Stomach (tissue), 9 donors: Measurements from ENCODE around the gene HSPBP1. TPM values are rescaled to one million over a fixed set of nuclear protein-coding genes. Genes with fewer than 3 reads are reported as not detected.

ENCODE experiments used
- DNase-seq, 2 donors: peaks; one replicate each; pipeline versions ENCODE4 v3.0.0 to v3.0.0-alpha.2; 2013 to 2019
- H3K27ac ChIP-seq, 5 donors: fragments of 200-600 bp in 4 of 5; sonication (generic) in 4 of 5; one replicate each; pipeline ENCODE4 v1.5.1; 2013 to 2019; ENCODE audit warnings: mild to moderate bottlenecking in 1 of 5, moderate library complexity in 1 of 5
- H3K27me3 ChIP-seq, 3 donors: fragments of 200-600 bp; sonication (generic); one replicate each; pipeline ENCODE4 v1.5.1; 2017 to 2019; ENCODE audit warnings: mixed run types in 1 of 3
- H3K36me3 ChIP-seq, 4 donors: fragments of 200-600 bp; sonication (generic); 1 replicate in 3 of 4; 2 replicates in 1 of 4; pipeline ENCODE4 v1.5.1; 2016 to 2019
- H3K4me1 ChIP-seq, 4 donors: fragments of 200-600 bp; sonication (generic); one replicate each; pipeline ENCODE4 v1.5.1; 2016 to 2019
- H3K4me3 ChIP-seq, 4 donors: fragments of 200-600 bp; sonication (generic) in 3 of 4; one replicate each; pipeline ENCODE4 v1.5.1; 2016 to 2019; ENCODE audit warnings: mild to moderate bottlenecking in 1 of 4
- H3K9me3 ChIP-seq, 4 donors: fragments of 200-600 bp; sonication (generic); one replicate each; pipeline ENCODE4 v1.5.1; 2016 to 2019
- EP300 ChIP-seq: sonication (generic); formaldehyde crosslinking; IDR thresholded peaks from one replicate; pipeline ENCODE4 v1.6.1; 2017; ENCODE audit warnings: antibody characterized with exemption
- POLR2A ChIP-seq, 4 donors: fragments of 450-650 bp; IDR thresholded peaks; one replicate each; pipeline ENCODE4 v1.6.1; 2016; ENCODE audit warnings: antibody characterized with exemption in 4 of 4, control low read depth in 2 of 4, mild to moderate bottlenecking in 1 of 4, moderate library complexity in 1 of 4
- POLR2AphosphoS5 ChIP-seq, 3 donors: sonication (generic); formaldehyde crosslinking; IDR thresholded peaks; one replicate each; pipeline ENCODE4 v1.6.1; 2016; ENCODE audit warnings: antibody characterized with exemption in 3 of 3
- WGBS, 5 donors: extraction: QIAGEN DNeasy Blood & Tissue Kit in 3 of 5; methylation state at CpG; one replicate each; pipeline versions ENCODE4 v1.1.5 to v1.1.7; 2013 to 2018; 5-methylcytosine and 5-hydroxymethylcytosine counted together
- intact Hi-C: fragments of 100-400 bp; cut with DNase I; formaldehyde crosslinking; loops from one replicate; pipeline ENCODE4 v1.15.1; 2023; ENCODE audit warnings: low total_unique reads
- polyA plus RNA-seq, 3 donors: library from polyadenylated mRNA; stranded (reverse); fragments of 200-250 nt; gene quantifications; one replicate each; pipeline ENCODE4 v1.2.3, GENCODE V29; 2013
- total RNA-seq, 5 donors: library from RNA; depleted of rRNA; stranded (reverse); fragments of >200 nt; gene quantifications; one replicate each; pipeline versions ENCODE4 v1.1.0 to v1.2.3, GENCODE V29; 2014 to 2016
- TF ChIP-seq, protein P1 (sequence below), 7 experiments: fragments of 450-650 bp in 4 of 7; fragments of 200-600 bp in 3 of 7; sonication (generic) in 3 of 7; IDR thresholded peaks; one replicate each; pipeline ENCODE4 v1.5.1; 2016 to 2019; ENCODE audit warnings: antibody characterized with exemption in 7 of 7, control low read depth in 2 of 7, mild to moderate bottlenecking in 1 of 7
- donor health status: healthy with polysubstance abuse.
- donor health status: Bipolar disorder and iron deficiency.
- donor health status: healthy.

HSPBP1 gene
- total and polyA plus RNA-seq, 8 donors: 5.3 to 69.2 (median 26.3) TPM

DNA sequence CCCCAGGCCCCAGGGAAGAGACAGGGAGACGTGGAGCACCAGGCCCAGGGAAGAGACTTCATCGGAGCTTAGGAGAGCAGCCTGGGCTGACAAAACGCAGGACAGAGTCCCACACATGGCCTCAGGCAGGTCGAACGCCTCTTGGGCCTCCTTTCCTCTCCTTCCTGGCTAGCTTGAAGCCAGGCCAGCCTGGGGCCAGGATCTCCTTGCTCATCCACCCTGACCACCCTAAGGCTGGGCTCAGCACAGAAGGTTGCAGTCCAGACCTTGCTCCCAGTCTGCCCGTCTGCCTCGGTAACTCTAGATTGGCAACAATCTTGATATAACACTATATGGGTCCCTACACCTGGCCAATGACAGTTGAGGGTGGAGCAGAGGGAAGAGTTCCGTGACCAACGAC, 31.2 kb downstream of the HSPBP1 start:
- peaks cover 32 to 54% (median 48%) of the 10 kb centered on the region in 4 donors for H3K36me3 ChIP-seq
- intact Hi-C loops: no loop called here
- no peaks in the 10 kb centered on the region for H3K9me3 ChIP-seq
- TF ChIP-seq, protein P1, sequence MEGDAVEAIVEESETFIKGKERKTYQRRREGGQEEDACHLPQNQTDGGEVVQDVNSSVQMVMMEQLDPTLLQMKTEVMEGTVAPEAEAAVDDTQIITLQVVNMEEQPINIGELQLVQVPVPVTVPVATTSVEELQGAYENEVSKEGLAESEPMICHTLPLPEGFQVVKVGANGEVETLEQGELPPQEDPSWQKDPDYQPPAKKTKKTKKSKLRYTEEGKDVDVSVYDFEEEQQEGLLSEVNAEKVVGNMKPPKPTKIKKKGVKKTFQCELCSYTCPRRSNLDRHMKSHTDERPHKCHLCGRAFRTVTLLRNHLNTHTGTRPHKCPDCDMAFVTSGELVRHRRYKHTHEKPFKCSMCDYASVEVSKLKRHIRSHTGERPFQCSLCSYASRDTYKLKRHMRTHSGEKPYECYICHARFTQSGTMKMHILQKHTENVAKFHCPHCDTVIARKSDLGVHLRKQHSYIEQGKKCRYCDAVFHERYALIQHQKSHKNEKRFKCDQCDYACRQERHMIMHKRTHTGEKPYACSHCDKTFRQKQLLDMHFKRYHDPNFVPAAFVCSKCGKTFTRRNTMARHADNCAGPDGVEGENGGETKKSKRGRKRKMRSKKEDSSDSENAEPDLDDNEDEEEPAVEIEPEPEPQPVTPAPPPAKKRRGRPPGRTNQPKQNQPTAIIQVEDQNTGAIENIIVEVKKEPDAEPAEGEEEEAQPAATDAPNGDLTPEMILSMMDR (IDR thresholded peaks at IDR 0.05): no peak
- no peak for TF ChIP-seq POLR2A (IDR thresholded peaks at IDR 0.05)
- no peak for TF ChIP-seq POLR2AphosphoS5 (IDR thresholded peaks at IDR 0.05)
- no peak for TF ChIP-seq EP300
- H3K4me1 ChIP-seq: peaks cover 35 to 68% (median 66%) of the 10 kb centered on the region in 4 donors
- peak overlapping the region in 1 of 5 donors; percentile 56 for H3K27ac ChIP-seq
- DNase-seq: no peak
- WGBS, 5 donors: 79 to 89% (median 84%) methylated on average over 9 of the region's 9 CpGs
- no peaks in the 10 kb centered on the region for H3K27me3 ChIP-seq
- H3K4me3 ChIP-seq: no peak overlapping the region

DNA sequence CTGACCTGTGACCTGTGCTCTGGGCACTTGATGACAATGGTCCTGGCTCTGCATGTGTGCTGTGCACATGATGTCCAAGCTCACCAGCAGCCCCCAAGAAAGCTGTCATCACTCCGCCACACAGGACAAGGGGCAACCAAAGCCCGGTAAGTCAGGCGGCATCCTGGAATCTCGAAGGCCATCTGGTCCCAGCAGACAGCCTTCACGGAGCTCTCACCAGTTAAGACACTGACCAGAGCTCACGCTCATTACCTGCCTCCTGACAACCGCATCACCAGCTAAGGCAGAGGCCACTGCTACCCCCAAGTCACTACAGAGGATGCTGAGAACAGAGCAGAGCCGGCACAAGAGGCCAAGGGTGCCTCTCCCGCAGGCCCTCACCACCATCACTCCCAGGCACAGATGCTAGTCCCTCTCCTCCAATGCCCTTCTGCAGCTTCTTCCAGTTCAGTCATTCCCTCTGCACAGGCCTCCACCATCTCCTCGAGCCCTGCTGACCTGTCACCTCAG, 31.7 kb downstream of the HSPBP1 start:
- WGBS, 5 donors: 78 to 86% (median 81%) methylated on average over 8 to 10 of the region's 10 CpGs
- H3K9me3 ChIP-seq: no peaks in the 10 kb centered on the region
- no peak for DNase-seq
- TF ChIP-seq, protein P1 (IDR thresholded peaks at IDR 0.05): no peak
- TF ChIP-seq POLR2AphosphoS5 (IDR thresholded peaks at IDR 0.05) (no peak), POLR2A (IDR thresholded peaks at IDR 0.05) (no peak), EP300 (no peak)
- no peaks in the 10 kb centered on the region for H3K27me3 ChIP-seq
- intact Hi-C loops: no loop called here
- peaks cover 30 to 63% (median 62%) of the 10 kb centered on the region in 4 donors for H3K4me1 ChIP-seq
- H3K36me3 ChIP-seq: peaks cover 36 to 59% (median 51%) of the 10 kb centered on the region in 4 donors
- H3K4me3 ChIP-seq: no peak overlapping the region
- H3K27ac ChIP-seq: peak overlapping the region in 1 of 5 donors; percentile 56

DNA sequence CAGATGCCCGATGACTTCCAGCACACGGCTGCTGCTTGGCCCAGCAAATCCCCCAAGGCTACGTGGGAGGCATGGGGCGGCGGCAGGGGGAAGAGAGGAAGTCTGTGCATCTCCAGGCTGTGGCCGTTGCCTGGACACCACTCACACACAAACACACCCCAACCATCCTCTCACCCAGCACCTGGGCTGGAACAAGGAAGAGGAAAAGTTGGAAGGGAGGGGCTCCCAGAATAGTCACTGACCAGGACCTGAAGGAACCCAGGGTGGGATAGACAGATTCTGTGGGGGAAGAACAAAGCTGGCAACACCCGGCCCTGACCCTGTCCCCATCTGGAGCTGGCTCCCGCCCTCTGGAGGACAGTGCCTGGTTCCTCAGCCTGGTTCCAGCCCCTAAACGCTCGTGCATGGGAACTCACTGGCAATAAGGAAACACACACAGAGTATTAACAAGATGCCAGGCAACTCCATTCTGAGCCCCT, 32.2 kb downstream of the HSPBP1 start:
- peak overlapping the region in 1 of 5 donors; percentile 56 for H3K27ac ChIP-seq
- intact Hi-C loops: no loop called here

DNA sequence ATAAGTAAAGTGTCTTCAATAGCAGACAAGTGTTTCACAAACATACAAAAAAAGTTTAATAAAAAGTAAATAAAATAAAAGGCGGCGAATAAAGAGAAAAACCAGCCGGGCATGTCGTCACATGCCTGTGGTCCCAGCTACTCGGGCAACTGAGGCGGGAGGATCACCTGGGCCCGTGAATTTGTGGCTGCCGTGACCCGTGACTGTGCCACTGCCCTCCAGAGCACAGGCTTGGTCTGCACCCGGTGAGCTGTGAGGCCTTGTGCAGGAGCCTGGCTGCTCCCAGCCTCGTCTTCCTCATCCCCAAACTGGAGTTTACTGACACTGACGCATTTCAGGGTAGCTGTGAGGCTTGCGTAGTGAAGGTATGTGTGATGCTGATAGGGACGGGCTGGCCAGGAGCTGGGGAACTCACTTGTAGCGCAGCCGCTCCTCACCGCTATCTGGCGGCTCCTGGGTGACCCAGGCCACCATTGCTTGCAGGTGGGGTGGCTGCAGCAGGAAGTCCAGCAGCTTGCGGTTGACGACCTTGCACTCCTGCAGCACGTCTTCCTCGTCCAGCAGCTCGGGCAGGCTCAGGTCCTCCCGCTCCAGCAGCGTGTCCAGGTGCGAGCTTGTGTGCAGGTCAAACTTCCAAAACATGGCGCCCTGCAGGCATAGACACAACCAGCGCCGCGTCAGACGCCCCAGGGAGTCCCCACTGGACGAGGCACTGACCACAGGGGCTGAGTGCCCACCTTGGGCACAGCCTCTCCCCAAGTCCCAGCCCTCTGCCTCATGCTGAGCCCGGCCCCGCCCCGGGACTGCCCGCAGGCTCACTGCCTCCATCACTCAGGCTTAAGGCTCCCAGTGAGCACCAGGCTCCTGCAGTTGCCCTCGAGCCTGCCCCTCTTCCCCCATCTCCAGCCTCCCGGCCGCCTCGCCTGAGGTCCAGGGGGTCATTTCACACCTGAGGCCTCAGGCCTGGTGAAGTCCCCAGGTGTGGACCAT, 33.2 kb downstream of the HSPBP1 start:
- intact Hi-C loops: no loop called here
- WGBS, 5 donors: 88 to 92% (median 89%) methylated on average over 36 to 40 of the region's 40 CpGs
- Histone ChIP-seq H3K36me3 (peaks cover 49 to 72% (median 63%) of the 10 kb centered on the region in 4 donors), H3K27me3 (no peaks in the 10 kb centered on the region), H3K4me1 (peaks cover 17 to 48% (median 47%) of the 10 kb centered on the region in 4 donors), H3K27ac (peak overlapping the region in 1 of 5 donors; percentile 0), H3K4me3 (no peak overlapping the region), H3K9me3 (no peaks in the 10 kb centered on the region)
- TF ChIP-seq, protein P1 (IDR thresholded peaks at IDR 0.05): no peak
- no peak for TF ChIP-seq POLR2A (IDR thresholded peaks at IDR 0.05)
- TF ChIP-seq EP300: no peak
- no peak for TF ChIP-seq POLR2AphosphoS5 (IDR thresholded peaks at IDR 0.05)
- DNase-seq: no peak

More for the DNA sequence above, 32.2 kb downstream of the HSPBP1 start:
- Histone ChIP-seq H3K36me3 (peaks cover 40 to 64% (median 54%) of the 10 kb centered on the region in 4 donors), H3K4me3 (no peak overlapping the region), H3K27me3 (no peaks in the 10 kb centered on the region), H3K4me1 (peaks cover 26 to 57% (median 56%) of the 10 kb centered on the region in 4 donors), H3K9me3 (no peaks in the 10 kb centered on the region)
- peak in 1 of 2 donors; percentile 86 for DNase-seq
- TF ChIP-seq POLR2A (IDR thresholded peaks at IDR 0.05) (no peak), POLR2AphosphoS5 (IDR thresholded peaks at IDR 0.05) (no peak), EP300 (no peak)
- TF ChIP-seq, protein P1 (IDR thresholded peaks at IDR 0.05): no peak
- 31 to 55% (median 52%) methylated on average over 8 to 10 of the region's 10 CpGs for WGBS, 5 donors
